Esophagus squamous epithelium (tissue), 4 donors: ENCODE measurements around the gene SETX.

Source experiments
- CTCF ChIP-seq, 6 experiments: fragments of 450-650 bp in 4 of 6; fragments of 200-600 bp in 2 of 6; sonication (generic) in 2 of 6; IDR thresholded peaks; one replicate each; pipeline ENCODE4 v1.5.1; 2016 to 2019; ENCODE audit warnings: antibody characterized with exemption in 6 of 6, mild to moderate bottlenecking in 4 of 6, moderate library complexity in 4 of 6
- POLR2A ChIP-seq, 4 donors: fragments of 450-650 bp; IDR thresholded peaks; one replicate each; pipeline ENCODE4 v1.6.1; 2017; ENCODE audit warnings: antibody characterized with exemption in 4 of 4, mild to moderate bottlenecking in 4 of 4, moderate library complexity in 3 of 4

DNA sequence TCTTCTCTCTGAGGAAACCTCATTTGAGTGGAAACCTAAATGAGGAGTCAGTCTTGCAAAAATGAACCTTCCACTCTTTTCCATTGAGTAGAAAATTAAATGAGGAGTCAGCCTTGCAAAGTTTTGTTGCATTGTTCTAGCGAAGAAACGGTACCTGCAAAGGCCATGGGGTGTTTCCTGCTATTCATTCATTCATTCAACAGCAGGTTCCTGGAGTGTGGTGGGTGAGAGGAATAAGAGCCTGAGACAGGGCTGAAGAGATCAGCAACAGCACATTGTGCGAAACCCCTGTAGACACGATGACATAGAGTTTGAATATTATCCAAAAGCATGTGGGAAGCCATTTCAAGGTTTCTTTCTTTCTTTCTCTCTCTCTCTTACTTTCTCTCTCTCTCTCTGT, 14.6 kb upstream of the SETX start:
- TF ChIP-seq CTCF (IDR thresholded peaks at IDR 0.05) = no peak
- no peak for TF ChIP-seq POLR2A (IDR thresholded peaks at IDR 0.05)
